ENCODE measurements around the gene CPN1. TPM values are rescaled to one million over a fixed set of nuclear protein-coding genes. Genes with fewer than 3 reads are reported as not detected.

Gene CPN1
- total RNA-seq, 4 donors from 2014 or later, result not detected

GRCh38 chr10:100041306-100042002 is 40.2 kb downstream of the CPN1 start:
- TF ChIP-seq POLR2AphosphoS5 (IDR thresholded peaks at IDR 0.05) (no peak), POLR2A (IDR thresholded peaks at IDR 0.05) (no peak), EP300 (IDR thresholded peaks at IDR 0.05) (no peak)
- TF ChIP-seq, protein P1, sequence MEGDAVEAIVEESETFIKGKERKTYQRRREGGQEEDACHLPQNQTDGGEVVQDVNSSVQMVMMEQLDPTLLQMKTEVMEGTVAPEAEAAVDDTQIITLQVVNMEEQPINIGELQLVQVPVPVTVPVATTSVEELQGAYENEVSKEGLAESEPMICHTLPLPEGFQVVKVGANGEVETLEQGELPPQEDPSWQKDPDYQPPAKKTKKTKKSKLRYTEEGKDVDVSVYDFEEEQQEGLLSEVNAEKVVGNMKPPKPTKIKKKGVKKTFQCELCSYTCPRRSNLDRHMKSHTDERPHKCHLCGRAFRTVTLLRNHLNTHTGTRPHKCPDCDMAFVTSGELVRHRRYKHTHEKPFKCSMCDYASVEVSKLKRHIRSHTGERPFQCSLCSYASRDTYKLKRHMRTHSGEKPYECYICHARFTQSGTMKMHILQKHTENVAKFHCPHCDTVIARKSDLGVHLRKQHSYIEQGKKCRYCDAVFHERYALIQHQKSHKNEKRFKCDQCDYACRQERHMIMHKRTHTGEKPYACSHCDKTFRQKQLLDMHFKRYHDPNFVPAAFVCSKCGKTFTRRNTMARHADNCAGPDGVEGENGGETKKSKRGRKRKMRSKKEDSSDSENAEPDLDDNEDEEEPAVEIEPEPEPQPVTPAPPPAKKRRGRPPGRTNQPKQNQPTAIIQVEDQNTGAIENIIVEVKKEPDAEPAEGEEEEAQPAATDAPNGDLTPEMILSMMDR (IDR thresholded peaks at IDR 0.05), result no peak
- Histone ChIP-seq H3K27me3 (no peaks in the 10 kb centered on the region), H3K9me3 (no peaks in the 10 kb centered on the region), H3K4me1 (peaks cover 43% of the 10 kb centered on the region), H3K4me3 (no peak overlapping the region), H3K27ac (no peak overlapping the region), H3K36me3 (no peaks in the 10 kb centered on the region)
- 70% methylated on average over 2 of the region's 2 CpGs for WGBS
- no peak for DNase-seq (ENCODE audit: low spot score in 2 of 2)

DNA sequence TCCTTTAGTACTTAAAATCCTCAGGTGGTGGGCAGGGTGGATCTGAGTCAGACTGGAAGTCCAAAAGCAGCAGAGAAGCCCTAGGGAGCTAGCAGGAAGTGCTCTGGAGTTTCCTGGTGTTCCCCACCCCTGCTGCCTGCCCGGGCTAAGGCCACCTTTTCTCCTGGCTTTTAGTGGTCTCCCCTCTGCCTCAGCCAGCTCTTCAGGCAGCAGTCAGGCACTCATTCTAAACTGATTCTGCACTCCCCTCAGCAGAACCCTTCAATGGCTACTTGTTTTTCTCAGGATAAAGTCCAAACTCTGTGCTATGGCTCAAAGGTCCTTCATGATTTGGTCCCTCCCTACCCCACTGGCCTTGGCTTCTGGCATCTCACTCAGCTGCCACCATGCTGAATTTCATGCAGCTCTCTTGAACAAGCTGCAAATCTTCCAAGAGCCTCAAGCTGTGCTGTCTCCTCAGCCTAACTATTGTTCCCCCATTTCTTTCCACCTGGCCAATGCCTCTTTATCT is 43.1 kb downstream of the CPN1 start:
- H3K4me1 ChIP-seq, result peaks cover 17% of the 10 kb centered on the region
- H3K9me3 ChIP-seq, result no peaks in the 10 kb centered on the region
- DNase-seq (ENCODE audit: low spot score in 2 of 2), result no peak
- TF ChIP-seq, protein P1 (IDR thresholded peaks at IDR 0.05), result no peak
- TF ChIP-seq POLR2A (IDR thresholded peaks at IDR 0.05) (no peak), POLR2AphosphoS5 (IDR thresholded peaks at IDR 0.05) (no peak), EP300 (IDR thresholded peaks at IDR 0.05) (no peak)
- no peak overlapping the region for H3K27ac ChIP-seq
- WGBS, result 38% methylated on average over 1 of the region's 1 CpG
- no peaks in the 10 kb centered on the region for H3K36me3 ChIP-seq
- no peak overlapping the region for H3K4me3 ChIP-seq
- H3K27me3 ChIP-seq, result no peaks in the 10 kb centered on the region

DNA sequence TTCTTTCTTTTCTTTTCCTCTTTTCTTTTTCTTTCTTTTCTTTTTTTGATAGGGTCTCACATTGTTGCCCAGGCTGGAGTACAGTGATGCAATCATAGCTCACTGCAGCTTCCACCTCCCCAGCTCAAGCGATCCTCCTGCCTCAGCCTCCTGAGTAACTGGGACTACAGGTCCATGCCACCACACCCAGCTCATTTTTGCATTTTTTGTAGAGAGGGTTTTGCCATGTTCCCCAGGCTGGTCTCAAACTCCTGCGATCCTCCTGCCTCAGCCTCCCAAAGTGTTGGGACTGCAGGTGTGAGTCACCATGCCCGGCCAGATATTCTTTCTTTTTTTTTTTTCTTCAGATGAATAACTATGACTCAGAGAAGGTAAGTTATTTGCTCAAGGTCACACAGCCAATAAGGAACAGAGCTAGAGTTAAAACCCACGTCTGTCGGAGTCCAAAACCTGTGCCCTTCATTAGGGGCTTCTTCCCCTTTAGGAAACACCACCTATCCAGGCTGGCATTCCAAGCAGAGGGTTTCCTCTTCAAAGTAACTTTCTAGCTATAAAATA is 43.8 kb downstream of the CPN1 start:
- no peaks in the 10 kb centered on the region for H3K36me3 ChIP-seq
- H3K4me1 ChIP-seq, result peaks cover 9% of the 10 kb centered on the region
- H3K9me3 ChIP-seq, result no peaks in the 10 kb centered on the region
- DNase-seq (ENCODE audit: low spot score in 2 of 2), result no peak
- TF ChIP-seq POLR2AphosphoS5 (IDR thresholded peaks at IDR 0.05) (no peak), POLR2A (IDR thresholded peaks at IDR 0.05) (no peak), EP300 (IDR thresholded peaks at IDR 0.05) (no peak)
- TF ChIP-seq, protein P1 (IDR thresholded peaks at IDR 0.05), result no peak
- WGBS, result 88% methylated on average over 5 of the region's 5 CpGs
- H3K27ac ChIP-seq, result no peak overlapping the region
- H3K27me3 ChIP-seq, result no peaks in the 10 kb centered on the region
- no peak overlapping the region for H3K4me3 ChIP-seq

DNA sequence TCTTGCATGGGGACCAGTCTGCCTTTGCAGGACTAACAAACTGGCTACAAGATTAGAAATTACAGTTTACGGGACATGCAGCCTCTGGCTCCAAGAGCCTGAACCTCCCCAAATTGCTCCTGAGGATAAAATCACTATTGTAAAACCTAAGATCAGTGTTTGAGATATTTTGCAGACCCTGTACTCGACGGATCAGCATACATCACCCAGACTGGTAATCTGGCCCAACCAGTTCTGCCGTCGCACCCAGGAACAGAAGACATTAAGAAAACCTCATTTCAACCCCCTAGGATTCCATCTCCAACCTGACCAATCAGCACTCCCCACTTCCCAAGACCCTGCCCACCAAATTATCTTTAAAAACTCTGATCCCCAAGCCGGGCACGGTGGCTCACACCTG is 44.8 kb downstream of the CPN1 start:
- Histone ChIP-seq H3K36me3 (no peaks in the 10 kb centered on the region), H3K27ac (no peak overlapping the region), H3K27me3 (no peaks in the 10 kb centered on the region), H3K4me3 (no peak overlapping the region), H3K9me3 (no peaks in the 10 kb centered on the region), H3K4me1 (peaks cover 6% of the 10 kb centered on the region)
- WGBS, result 64% methylated on average over 7 of the region's 7 CpGs
- no peak for DNase-seq (ENCODE audit: low spot score in 2 of 2)
- TF ChIP-seq POLR2A (IDR thresholded peaks at IDR 0.05) (no peak), EP300 (IDR thresholded peaks at IDR 0.05) (no peak), POLR2AphosphoS5 (IDR thresholded peaks at IDR 0.05) (no peak)
- TF ChIP-seq, protein P1 (IDR thresholded peaks at IDR 0.05), result no peak

- WGBS, result 75% methylated on average over 1 of the region's 1 CpG
- Histone ChIP-seq H3K9me3 (no peaks in the 10 kb centered on the region), H3K4me1 (no peaks in the 10 kb centered on the region), H3K4me3 (no peak overlapping the region), H3K27me3 (no peaks in the 10 kb centered on the region), H3K27ac (no peak overlapping the region), H3K36me3 (no peaks in the 10 kb centered on the region)
- TF ChIP-seq, protein P1 (IDR thresholded peaks at IDR 0.05), result no peak
- TF ChIP-seq POLR2AphosphoS5 (IDR thresholded peaks at IDR 0.05), result no peak
- TF ChIP-seq POLR2A (IDR thresholded peaks at IDR 0.05), result no peak
- no peak for TF ChIP-seq EP300 (IDR thresholded peaks at IDR 0.05)
- no peak for DNase-seq (ENCODE audit: low spot score in 2 of 2)
Observed at GRCh38 chr10:100033766-100034418, 47.8 kb downstream of the CPN1 start.
